Adipose tissue (tissue), 3 donors: ENCODE results near the gene PLA2G2A. TPM values are rescaled to one million over a fixed set of nuclear protein-coding genes. Genes with fewer than 3 reads are reported as not detected.

Source experiments
- H3K27ac ChIP-seq: one replicate; pipeline ENCODE4 v1.5.1; 2013; ENCODE audit warnings: low read depth, low read length
- WGBS, 3 donors: extraction: QIAGEN DNeasy Blood & Tissue Kit; methylation state at CpG; one replicate each; pipeline ENCODE4 v1.1.7; 2013; 5-methylcytosine and 5-hydroxymethylcytosine counted together
- polyA plus RNA-seq, 3 donors: library from polyadenylated mRNA; stranded (reverse); fragments of 200-250 nt; gene quantifications; one replicate each; pipeline ENCODE4 v1.2.3, GENCODE V29; 2013
- donor health status: healthy with polysubstance abuse.
- donor health status: Bipolar disorder and iron deficiency.
- donor health status: healthy.

The PLA2G2A gene
- polyA plus RNA-seq, 3 donors = 94.3 to 1,598 (median 1,126) TPM

DNA sequence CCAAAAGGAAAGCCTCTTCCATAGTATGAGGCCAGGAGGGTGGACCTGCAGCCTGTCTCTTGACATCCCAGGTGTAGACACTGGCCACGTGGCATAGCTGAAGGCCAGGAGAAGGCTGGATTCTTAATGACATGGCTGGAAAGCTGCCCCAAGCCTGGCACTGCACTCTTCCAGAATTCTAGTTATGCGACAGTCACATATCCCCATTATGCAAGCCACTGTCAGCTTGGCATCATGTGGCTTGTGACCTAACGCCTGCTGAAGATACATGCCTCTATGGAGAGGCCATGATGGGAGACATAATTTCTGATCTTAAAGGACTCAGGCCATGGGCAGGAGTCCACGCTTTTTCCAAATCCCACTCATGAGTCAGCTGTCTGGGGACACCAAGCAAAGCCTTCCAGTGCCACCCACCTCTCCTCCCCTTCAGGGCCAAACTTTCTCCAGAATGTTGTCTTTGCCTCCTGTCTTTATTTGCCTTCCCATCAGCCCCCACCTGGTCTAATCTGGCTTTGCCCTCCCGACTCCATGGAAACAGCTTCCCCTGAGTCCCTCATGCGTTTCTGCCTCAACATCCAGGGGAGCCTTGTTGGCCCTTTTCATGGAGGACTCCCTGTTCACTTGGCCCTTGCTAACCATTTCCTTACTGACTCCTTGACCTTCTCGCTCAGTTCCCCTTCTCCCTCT is 3.0 kb downstream of the PLA2G2A start:
- H3K27ac ChIP-seq = no peak overlapping the region
- 81 to 83% (median 83%) methylated on average over 7 of the region's 7 CpGs for WGBS, 3 donors

DNA sequence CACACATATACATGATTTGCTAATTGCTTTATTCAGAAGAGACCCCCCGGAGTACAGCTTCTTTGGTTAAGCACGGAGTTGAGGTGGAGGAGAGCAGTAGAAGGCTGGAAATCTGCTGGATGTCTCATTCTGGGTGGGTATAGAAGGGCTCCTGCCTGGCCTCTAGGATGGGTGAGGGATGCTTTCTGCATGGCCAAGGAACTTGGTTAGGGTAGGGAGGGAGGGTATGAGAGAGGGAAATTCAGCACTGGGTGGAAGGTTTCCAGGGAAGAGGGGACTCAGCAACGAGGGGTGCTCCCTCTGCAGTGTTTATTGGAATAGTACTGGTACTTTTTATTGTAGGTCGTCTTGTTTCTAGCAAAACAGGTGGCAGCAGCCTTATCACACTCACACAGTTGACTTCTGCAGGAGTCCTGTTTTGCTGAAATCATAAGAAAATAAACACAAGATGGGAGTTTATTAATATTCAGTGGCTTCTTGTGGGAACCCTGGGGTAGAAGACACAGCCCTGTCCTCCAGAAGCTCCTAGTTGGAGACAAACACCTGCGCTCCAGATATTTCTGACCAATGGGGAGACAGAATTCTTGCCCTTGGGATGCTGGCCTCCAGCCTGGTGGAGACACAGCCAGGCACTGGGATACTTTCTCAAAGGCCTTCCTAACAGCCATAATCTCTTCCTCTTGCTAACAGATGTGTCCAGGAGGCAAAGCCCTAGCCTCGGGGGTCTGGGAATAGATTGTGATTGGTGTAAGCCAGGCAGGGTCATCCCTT is 3.8 kb downstream of the PLA2G2A start:
- WGBS, 3 donors = 35 to 56% (median 53%) methylated on average over 6 of the region's 6 CpGs
- no peak overlapping the region for H3K27ac ChIP-seq

DNA sequence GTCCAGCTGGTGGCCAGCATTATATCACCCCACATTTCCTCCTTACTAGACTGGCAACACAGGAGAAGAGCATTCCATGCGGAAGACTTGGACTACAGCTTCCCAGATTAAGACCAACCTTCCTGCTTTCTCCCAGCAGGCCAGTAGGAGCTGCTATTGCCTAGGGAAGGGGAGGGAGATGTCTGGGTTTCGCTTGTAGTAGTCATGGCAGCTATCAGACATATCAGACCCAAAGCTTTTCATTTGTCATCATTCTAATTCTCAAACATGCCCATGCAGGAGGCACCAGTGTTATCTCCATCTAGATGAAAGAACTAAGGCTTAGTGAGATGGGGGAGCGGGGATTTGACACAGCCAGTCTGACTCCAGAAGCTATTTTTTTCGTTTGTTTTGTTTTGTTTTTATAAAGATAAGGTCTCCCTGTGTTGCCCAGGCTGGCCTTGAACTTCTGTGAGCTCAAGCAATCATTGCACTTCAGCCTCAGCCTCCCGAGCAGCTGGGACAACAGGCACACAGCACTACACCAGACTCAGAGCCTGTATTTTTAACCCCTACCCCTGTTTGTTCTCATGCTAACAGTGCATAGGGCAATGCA is 4.5 kb downstream of the PLA2G2A start:
- WGBS, 3 donors = 10 to 29% (median 24%) methylated on average over 5 of the region's 5 CpGs

DNA sequence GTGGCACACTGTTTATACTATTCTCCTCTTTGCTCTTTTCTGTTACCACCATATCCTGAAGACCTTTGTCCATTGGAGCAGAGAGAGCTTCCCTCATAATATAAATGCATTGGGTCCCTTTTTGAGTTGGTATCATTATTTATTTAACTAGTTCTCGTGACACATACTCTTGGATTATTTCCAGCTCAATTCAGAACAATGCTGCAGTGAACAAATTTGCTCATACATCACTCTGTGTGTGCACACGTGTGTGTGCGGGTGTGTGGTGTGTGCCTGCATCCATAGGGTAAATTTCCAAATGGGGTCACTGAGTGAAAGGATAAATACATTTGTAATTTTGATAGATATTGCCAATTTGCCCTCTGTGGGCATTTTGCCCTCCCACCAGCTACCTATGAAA is 5.8 kb downstream of the PLA2G2A start:
- WGBS, 3 donors = 32 to 70% (median 66%) methylated on average over 3 of the region's 3 CpGs
- no peak overlapping the region for H3K27ac ChIP-seq

More for the DNA sequence above, 4.5 kb downstream of the PLA2G2A start:
- no peak overlapping the region for H3K27ac ChIP-seq

GRCh38 chr1:19971664-19972063 is 7.8 kb downstream of the PLA2G2A start:
- 88 to 89% (median 89%) methylated on average over 1 of the region's 1 CpG for WGBS, 3 donors
- no peak overlapping the region for H3K27ac ChIP-seq

GRCh38 chr1:19969898-19970660 is 9.3 kb downstream of the PLA2G2A start:
- no peak overlapping the region for H3K27ac ChIP-seq
- WGBS, 3 donors = 52 to 76% (median 58%) methylated on average over 5 of the region's 5 CpGs

GRCh38 chr1:19967808-19968207 is 11.6 kb downstream of the PLA2G2A start:
- H3K27ac ChIP-seq = no peak overlapping the region
- WGBS, 3 donors = 55 to 71% (median 58%) methylated on average over 9 of the region's 9 CpGs

DNA sequence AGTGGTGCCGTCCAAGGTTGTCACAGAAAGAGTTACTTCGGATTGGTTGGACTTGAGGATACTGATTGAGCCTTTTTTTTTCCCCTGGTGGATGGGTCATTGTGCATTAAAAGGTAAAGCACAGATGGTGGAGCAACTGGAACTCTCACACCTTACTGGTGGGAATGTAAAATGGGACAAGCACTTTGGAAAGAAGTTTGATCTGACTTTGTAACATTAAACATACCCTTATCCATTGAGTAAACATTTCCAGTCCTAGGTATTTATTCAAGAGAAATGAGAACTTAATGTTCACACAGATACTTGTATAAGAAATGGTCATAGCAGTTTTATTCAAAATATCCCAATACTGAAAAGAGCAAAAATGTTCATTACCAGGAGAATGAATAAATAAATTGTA is 14.9 kb downstream of the PLA2G2A start:
- no peak overlapping the region for H3K27ac ChIP-seq
- WGBS, 3 donors = 58 to 67% (median 59%) methylated on average over 2 of the region's 2 CpGs

- WGBS, 3 donors = 88 to 91% (median 89%) methylated on average over 4 of the region's 4 CpGs
- H3K27ac ChIP-seq = no peak overlapping the region
These were observed 15.8 kb downstream of the PLA2G2A start for GRCh38 chr1:19963636-19964035.

- no peak overlapping the region for H3K27ac ChIP-seq
- WGBS, 3 donors = 56 to 65% (median 56%) methylated on average over 5 of the region's 5 CpGs
These were observed 18.8 kb downstream of the PLA2G2A start for GRCh38 chr1:19960591-19960990.

GRCh38 chr1:19957779-19958178 is 21.6 kb downstream of the PLA2G2A start:
- no peak overlapping the region for H3K27ac ChIP-seq
- WGBS, 3 donors = 61 to 82% (median 81%) methylated on average over 4 of the region's 4 CpGs

DNA sequence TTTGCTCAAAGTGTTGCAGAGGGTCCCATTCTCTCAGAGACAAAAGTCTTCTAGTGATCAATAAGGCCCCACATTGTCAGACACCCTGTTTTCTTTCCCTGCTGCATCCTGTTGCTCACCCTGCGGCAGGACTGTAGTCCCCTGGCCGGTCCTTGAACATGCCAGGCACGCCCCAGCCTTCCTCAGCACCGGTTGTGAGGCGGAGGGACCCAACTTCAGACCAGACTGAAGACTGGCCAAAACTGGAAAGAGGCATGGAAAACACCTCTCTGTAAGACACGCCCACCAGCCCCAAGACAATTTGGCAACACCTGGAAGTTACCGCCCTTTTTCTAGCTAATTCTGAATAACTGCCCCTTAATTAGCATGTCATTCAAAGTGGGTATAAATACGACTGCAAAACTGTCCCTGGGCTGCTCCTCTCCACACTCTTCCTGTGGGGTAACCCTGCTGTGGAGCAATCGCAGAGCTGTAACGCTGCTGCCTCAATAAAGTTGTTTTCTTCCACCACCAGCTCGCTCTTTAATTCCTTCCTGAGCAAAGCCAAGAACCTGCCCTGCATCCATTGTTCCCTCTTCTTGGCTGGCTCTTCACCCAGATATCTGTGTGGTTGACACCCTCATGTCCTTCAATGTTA is 23.8 kb downstream of the PLA2G2A start:
- WGBS, 3 donors = 48 to 72% (median 54%) methylated on average over 11 of the region's 11 CpGs
- H3K27ac ChIP-seq = no peak overlapping the region

- WGBS, 3 donors = 84 to 93% (median 90%) methylated on average over 2 of the region's 2 CpGs
- no peak overlapping the region for H3K27ac ChIP-seq
These were observed 25.4 kb downstream of the PLA2G2A start for GRCh38 chr1:19954059-19954458.

DNA sequence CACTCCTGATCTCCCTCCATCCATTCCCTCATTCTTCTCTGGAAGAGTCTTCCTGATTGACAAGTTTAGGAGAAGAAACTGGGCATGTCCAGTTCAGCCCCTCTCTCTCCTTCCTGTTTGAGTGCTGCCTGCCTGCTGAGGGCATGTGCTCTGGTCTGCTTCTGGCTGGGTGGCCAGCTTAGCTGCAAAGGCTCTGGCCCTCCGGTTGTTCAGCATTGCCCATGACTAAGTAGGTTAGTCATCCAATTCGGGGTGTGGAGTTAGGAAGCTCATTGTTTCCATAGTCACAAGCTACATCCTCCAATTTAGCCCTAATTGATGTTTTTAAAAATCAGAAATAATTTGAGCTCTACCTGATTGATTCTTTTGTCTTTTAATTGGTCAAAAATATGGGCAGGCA is 30.4 kb downstream of the PLA2G2A start:
- no peak overlapping the region for H3K27ac ChIP-seq
- WGBS, 3 donors = 39 to 51% (median 49%) methylated on average over 2 of the region's 2 CpGs

DNA sequence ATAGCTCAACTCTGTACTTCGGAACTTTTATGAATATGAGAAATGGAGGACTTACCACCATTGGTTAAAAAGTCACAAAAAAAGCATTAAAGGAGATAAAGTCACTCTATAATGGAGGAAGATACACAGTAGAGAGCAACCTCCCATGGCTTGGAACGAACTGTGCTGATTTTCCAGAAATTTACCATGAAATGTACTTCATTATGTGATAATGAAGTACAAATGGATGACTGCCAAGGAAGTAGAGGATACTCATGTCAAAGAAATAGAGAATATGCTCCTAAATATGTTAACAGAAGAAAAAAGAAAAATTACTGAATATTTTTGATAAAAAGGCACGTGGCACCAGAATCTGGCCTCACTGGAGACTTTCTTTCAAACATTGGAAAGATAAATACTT is 32.4 kb downstream of the PLA2G2A start:
- H3K27ac ChIP-seq = no peak overlapping the region
- WGBS, 3 donors = 54 to 75% (median 63%) methylated on average over 3 of the region's 3 CpGs

DNA sequence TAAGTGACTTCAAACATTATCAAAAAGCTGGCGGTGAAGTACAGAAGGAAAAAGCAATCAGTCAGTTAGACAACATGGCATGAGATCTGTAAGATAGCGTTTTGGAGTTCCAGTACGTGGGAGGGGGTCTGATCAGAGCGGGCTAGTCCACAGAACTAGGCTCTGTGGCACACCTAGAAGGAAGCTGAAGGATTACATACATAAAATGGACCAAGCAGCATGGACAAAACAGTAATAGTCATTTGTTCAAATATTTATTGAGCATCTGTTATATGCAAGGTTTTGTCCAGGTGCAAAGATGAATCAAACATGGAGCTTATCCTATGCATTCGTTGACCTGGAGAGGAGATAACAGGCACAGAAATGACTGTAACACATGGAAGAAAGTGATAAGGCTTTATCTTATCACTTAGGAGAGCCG is 33.1 kb downstream of the PLA2G2A start:
- no peak overlapping the region for H3K27ac ChIP-seq
- WGBS, 3 donors = 25 to 72% (median 66%) methylated on average over 6 of the region's 6 CpGs

GRCh38 chr1:19945914-19946313 is 33.5 kb downstream of the PLA2G2A start:
- no peak overlapping the region for H3K27ac ChIP-seq
- 14 to 46% (median 28%) methylated on average over 2 of the region's 2 CpGs for WGBS, 3 donors

GRCh38 chr1:19942657-19943056 is 36.8 kb downstream of the PLA2G2A start:
- 92 to 98% (median 98%) methylated on average over 2 of the region's 2 CpGs for WGBS, 3 donors
- no peak overlapping the region for H3K27ac ChIP-seq
